ENCODE results near the gene TSACC.

DNA sequence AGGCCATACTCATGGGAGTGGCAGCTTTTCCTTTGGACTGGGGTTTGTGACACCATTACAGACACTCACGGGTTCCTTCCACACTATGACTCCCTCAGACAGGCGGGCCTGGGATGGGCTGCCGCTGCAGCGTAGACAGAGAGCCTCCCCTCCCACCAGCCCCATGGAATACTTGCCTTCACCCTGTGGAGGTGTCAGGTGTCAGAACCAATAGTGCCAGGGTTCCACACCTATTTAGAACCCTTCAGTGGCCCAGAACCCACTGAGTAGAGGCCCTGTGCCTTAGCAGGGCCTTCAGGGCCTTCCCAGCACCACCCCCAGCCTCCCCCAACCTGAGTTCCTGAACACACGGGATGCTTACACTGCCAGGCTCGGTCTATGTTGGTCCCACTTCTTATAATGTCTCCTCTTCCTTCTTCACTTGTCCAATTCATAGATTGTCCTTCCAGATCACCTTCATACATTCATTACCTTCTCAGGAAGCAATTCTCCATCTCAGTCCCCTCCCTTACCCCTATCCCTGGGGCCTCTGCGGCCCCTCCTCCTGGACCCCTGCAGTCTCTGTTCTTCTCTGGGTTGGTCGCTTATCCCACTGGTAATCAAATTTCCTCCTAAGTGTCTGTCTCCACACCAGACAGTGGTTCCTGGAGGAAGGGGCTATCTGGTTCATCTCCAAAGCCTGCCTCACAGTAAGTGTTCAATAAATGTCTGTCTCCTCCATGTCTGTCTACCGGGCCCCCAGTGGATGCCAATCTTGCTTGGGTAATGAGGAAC lies 29.2 kb downstream of the TSACC start:
- TF ChIP-seq POLR2A (IDR thresholded peaks at IDR 0.05) (no peak), CTCF (IDR thresholded peaks at IDR 0.05) (no peak)
